Measurements from ENCODE around the gene BRD3OS.
A peak's percentile ranks its signal among the peaks of the same experiment; 100 is the strongest.
"Not testable (repeated sequence)": the region's sequence is repeated elsewhere in the genome, so short reads cannot be mapped to it uniquely, and the experiment has no call there.

Gene BRD3OS

GRCh38 chr9:134024828-134025605 lies at the start of gene BRD3OS:
BRD3OS (plus strand) TSS chr9:134025481; CDS start chr9:134026748, 1,267 bp downstream.
- DNase-seq = peak; percentile 89

- no peak for DNase-seq
These were observed 49.8 kb upstream of the BRD3OS start for GRCh38 chr9:133975511-133975910.

- no peak for DNase-seq
These were observed 49.0 kb upstream of the BRD3OS start for GRCh38 chr9:133976191-133976861.

- no peak for DNase-seq
These were observed 48.4 kb upstream of the BRD3OS start for GRCh38 chr9:133976887-133977286.

- DNase-seq = no peak
These were observed 47.7 kb upstream of the BRD3OS start for GRCh38 chr9:133977421-133978201.

- DNase-seq = no peak
These were observed 46.9 kb upstream of the BRD3OS start for GRCh38 chr9:133978226-133978898.

GRCh38 chr9:133978899-133979272 lies 46.4 kb upstream of the BRD3OS start:
- no peak for DNase-seq

GRCh38 chr9:133979273-133979920 lies 45.9 kb upstream of the BRD3OS start:
- DNase-seq = no peak

GRCh38 chr9:133979921-133980863 lies 45.1 kb upstream of the BRD3OS start:
- DNase-seq = no peak

- no peak for DNase-seq
These were observed 44.3 kb upstream of the BRD3OS start for GRCh38 chr9:133980864-133981588.

- no peak for DNase-seq
These were observed 43.7 kb upstream of the BRD3OS start for GRCh38 chr9:133981589-133981957.

- no peak for DNase-seq
These were observed 43.2 kb upstream of the BRD3OS start for GRCh38 chr9:133981958-133982681.

GRCh38 chr9:133982971-133983720 lies 42.1 kb upstream of the BRD3OS start:
- DNase-seq = no peak

- DNase-seq = no peak
These were observed 39.2 kb upstream of the BRD3OS start for GRCh38 chr9:133986061-133986460.

- no peak for DNase-seq
These were observed 38.4 kb upstream of the BRD3OS start for GRCh38 chr9:133986774-133987445.

- DNase-seq = no peak
These were observed 37.9 kb upstream of the BRD3OS start for GRCh38 chr9:133987446-133987788.

GRCh38 chr9:133987946-133988665 lies 37.2 kb upstream of the BRD3OS start:
- no peak for DNase-seq

- DNase-seq = not testable (repeated sequence)
These were observed 36.5 kb upstream of the BRD3OS start for GRCh38 chr9:133988771-133989170.
